Measurements from ENCODE around the gene CKS1B. TPM values are rescaled to one million over a fixed set of nuclear protein-coding genes. Genes with fewer than 3 reads are reported as not detected.
A peak's percentile ranks its signal among the peaks of the same experiment; 100 is the strongest.
"Not testable (repeated sequence)": the region's sequence is repeated elsewhere in the genome, so short reads cannot be mapped to it uniquely, and the experiment has no call there.

The CKS1B gene
- total RNA-seq, 1 donor from 2014 or later = 28.5 TPM

DNA sequence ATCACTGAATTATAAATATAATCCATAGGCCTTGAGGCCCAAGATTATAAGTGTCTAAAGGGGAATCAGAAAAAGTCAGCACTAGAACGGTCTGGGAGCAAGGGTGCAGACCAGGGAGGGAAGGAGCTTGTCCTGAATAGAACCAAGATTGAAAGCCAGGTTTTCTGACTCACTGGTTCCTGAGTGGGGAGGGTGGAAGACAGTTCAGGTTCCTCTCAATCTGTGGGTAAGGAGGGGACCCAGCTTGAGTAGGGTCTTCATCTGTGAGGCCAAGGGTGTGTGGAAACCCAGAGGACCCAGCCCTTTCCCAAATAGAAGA lies 19.7 kb downstream of the CKS1B start:
- Histone ChIP-seq H3K36me3 (peaks cover 25% of the 10 kb centered on the region), H3K4me1 (peaks cover 25% of the 10 kb centered on the region), H3K27ac (no peak overlapping the region), H3K27me3 (ENCODE audit: low read depth) (no peaks in the 10 kb centered on the region), H3K4me3 (no peak overlapping the region), H3K9me3 (no peaks in the 10 kb centered on the region)
- TF ChIP-seq, protein P1, sequence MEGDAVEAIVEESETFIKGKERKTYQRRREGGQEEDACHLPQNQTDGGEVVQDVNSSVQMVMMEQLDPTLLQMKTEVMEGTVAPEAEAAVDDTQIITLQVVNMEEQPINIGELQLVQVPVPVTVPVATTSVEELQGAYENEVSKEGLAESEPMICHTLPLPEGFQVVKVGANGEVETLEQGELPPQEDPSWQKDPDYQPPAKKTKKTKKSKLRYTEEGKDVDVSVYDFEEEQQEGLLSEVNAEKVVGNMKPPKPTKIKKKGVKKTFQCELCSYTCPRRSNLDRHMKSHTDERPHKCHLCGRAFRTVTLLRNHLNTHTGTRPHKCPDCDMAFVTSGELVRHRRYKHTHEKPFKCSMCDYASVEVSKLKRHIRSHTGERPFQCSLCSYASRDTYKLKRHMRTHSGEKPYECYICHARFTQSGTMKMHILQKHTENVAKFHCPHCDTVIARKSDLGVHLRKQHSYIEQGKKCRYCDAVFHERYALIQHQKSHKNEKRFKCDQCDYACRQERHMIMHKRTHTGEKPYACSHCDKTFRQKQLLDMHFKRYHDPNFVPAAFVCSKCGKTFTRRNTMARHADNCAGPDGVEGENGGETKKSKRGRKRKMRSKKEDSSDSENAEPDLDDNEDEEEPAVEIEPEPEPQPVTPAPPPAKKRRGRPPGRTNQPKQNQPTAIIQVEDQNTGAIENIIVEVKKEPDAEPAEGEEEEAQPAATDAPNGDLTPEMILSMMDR (IDR thresholded peaks at IDR 0.05) = no peak
- no peak for ATAC-seq
- intact Hi-C loops (cut with DNase I) = no loop called here
- no peak for DNase-seq

GRCh38 chr1:154994591-154994990 lies 20.1 kb downstream of the CKS1B start:
- H3K9me3 ChIP-seq = no peaks in the 10 kb centered on the region
- ATAC-seq (no peak), DNase-seq (peak; percentile 18)
- TF ChIP-seq, protein P1 (IDR thresholded peaks at IDR 0.05) = no peak
- peaks cover 29% of the 10 kb centered on the region for H3K4me1 ChIP-seq
- no peaks in the 10 kb centered on the region for H3K27me3 ChIP-seq (ENCODE audit: low read depth)
- no peak overlapping the region for H3K27ac ChIP-seq
- intact Hi-C loops (cut with DNase I) = no loop called here
- peaks cover 22% of the 10 kb centered on the region for H3K36me3 ChIP-seq
- H3K4me3 ChIP-seq = no peak overlapping the region

GRCh38 chr1:154995301-154995983 lies 21.0 kb downstream of the CKS1B start:
- Histone ChIP-seq H3K36me3 (peaks cover 13% of the 10 kb centered on the region), H3K4me1 (peaks cover 34% of the 10 kb centered on the region)
- H3K4me3 ChIP-seq; ATAC-seq; H3K27me3 ChIP-seq (ENCODE audit: low read depth); intact Hi-C loops (cut with DNase I); H3K9me3 ChIP-seq; H3K27ac ChIP-seq: not testable (repeated sequence)
- TF ChIP-seq, protein P1 (IDR thresholded peaks at IDR 0.05) = peak; percentile 39
- DNase-seq = peak; percentile 50

DNA sequence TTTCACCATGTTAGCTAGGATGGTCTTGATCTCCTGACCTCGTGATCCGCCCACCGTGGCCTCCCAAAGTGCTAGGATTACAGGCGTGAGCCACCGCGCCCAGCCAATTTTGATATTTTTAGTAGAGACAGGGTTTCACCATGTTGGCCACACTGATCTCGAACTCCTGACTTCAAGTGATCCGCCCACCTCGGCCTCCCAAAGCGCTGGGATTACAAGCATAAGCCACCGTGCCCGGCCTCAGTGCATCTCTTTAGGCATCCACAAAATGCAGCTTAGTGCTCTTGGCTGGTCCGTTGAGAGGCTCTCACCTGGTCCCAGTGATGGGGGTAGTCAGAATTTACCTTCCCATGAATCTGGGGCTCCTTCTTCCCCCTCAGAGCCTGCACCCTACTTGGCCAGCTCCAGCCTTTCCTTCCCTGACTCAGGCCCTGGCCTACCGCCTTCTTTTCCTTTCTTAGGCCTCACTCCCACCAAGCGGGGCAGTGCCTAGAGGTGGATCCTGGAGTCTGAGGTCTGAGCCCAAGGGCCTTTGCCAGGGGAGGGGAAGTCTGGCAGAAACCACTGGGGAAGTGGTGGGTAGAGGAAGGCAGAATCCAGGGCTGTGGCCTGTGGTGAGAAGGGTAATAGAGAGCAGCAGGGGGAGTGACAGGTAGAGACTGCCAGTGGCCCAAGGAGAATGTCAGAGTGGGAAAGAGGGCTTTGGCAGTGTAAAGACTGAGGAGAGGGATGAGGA lies 22.7 kb downstream of the CKS1B start:
- no peak overlapping the region for H3K27ac ChIP-seq
- intact Hi-C loops (cut with DNase I) = no loop called here
- H3K9me3 ChIP-seq = no peaks in the 10 kb centered on the region
- DNase-seq (no peak), ATAC-seq (no peak)
- no peaks in the 10 kb centered on the region for H3K27me3 ChIP-seq (ENCODE audit: low read depth)
- H3K36me3 ChIP-seq = no peaks in the 10 kb centered on the region
- H3K4me1 ChIP-seq = peaks cover 34% of the 10 kb centered on the region
- H3K4me3 ChIP-seq = no peak overlapping the region
- TF ChIP-seq, protein P1 (IDR thresholded peaks at IDR 0.05) = no peak

DNA sequence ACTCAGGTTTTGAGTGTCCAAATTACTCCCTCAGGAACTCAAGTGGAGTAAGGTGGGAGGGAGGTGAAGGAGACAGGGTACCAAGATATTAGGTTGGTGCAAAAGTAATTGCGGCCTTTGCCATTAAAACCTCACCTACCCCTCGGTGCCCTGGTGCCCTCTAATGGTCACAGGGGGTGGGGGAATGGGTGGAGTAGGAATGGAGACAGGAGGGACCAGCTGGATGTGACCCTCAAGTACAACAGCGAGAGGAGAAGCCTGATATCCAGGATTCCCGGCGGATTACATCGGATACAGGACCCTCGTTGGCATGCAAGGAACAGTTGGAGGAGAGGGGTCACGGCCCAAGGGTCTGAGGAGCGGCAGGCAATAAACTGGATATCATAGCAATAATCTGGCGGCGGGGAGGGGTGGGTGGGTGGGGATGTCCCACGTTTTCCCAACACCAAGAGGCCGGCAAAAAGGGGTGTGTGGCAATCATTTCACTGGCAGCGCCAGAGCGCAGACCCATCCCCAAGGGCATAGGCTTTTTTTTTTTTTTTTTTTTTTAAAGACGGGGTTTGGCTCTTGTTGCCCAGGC lies 23.8 kb downstream of the CKS1B start:
- Histone ChIP-seq H3K27me3 (ENCODE audit: low read depth) (no peaks in the 10 kb centered on the region), H3K36me3 (no peaks in the 10 kb centered on the region), H3K9me3 (no peaks in the 10 kb centered on the region), H3K4me1 (peaks cover 34% of the 10 kb centered on the region), H3K27ac (no peak overlapping the region), H3K4me3 (no peak overlapping the region)
- TF ChIP-seq, protein P1 (IDR thresholded peaks at IDR 0.05) = no peak
- ATAC-seq (no peak), DNase-seq (no peak)
- intact Hi-C loops (cut with DNase I) = no loop called here
